ENCODE results near the gene TANK. TPM values are rescaled to one million over a fixed set of nuclear protein-coding genes. Genes with fewer than 3 reads are reported as not detected.
A peak's percentile ranks its signal among the peaks of the same experiment; 100 is the strongest.

TANK gene
- total RNA-seq, 1 donor from 2014 or later: 73.8 TPM

DNA sequence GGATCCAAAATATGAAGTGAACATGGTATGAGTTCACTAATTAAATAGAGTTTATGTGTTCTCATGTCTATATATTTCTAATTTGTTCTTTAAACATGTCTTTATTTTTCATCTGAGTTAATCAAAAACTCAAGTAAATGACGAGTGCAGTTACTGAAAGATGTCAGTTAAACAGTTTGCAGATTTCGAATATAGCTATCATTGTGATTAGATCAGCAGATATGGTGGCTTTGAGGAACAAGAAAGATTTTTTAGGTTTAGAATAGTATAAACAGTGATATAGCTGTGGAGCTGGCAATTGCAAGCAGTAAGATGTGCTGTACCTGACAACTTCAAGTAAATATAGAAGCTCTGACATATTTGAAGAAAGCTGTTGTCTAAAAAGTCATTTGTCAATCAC lies 49.7 kb downstream of the TANK start:
- TF ChIP-seq, protein P1, sequence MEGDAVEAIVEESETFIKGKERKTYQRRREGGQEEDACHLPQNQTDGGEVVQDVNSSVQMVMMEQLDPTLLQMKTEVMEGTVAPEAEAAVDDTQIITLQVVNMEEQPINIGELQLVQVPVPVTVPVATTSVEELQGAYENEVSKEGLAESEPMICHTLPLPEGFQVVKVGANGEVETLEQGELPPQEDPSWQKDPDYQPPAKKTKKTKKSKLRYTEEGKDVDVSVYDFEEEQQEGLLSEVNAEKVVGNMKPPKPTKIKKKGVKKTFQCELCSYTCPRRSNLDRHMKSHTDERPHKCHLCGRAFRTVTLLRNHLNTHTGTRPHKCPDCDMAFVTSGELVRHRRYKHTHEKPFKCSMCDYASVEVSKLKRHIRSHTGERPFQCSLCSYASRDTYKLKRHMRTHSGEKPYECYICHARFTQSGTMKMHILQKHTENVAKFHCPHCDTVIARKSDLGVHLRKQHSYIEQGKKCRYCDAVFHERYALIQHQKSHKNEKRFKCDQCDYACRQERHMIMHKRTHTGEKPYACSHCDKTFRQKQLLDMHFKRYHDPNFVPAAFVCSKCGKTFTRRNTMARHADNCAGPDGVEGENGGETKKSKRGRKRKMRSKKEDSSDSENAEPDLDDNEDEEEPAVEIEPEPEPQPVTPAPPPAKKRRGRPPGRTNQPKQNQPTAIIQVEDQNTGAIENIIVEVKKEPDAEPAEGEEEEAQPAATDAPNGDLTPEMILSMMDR (IDR thresholded peaks at IDR 0.05): no peak

DNA sequence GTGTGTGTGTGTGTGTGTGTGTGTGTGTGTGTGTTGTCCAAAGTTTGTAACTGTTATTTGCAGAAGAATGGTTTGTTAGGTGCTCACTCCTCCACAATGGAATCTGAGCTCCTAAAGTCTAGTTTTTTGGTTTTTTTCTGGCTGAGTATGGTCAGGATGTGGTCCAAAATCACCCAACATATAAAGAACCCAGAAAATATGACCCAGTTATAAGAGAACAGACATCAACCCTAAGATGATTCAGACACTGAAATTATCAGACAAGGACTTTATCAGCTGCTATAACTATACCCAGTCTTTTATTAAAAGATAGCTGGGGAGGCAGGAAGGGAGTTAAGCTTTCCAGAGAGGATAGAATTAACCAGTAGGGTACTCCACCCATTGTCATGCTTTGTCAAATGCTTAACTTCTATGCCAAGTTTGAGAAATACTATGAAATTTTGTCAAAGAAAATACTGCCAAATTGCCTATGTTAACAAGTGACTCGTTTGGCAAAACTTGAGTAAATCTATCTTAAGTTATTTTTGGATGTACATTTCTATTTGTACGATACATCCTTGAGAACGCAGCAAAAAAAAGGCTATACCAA lies 57.5 kb downstream of the TANK start:
- Mint-ChIP-seq H3K27me3 (ENCODE audit: unreplicated experiment) (no peaks in the 10 kb centered on the region), H3K36me3 (ENCODE audit: unreplicated experiment) (peaks cover 33% of the 10 kb centered on the region), H3K9me3 (ENCODE audit: unreplicated experiment) (no peaks in the 10 kb centered on the region), H3K27ac (ENCODE audit: unreplicated experiment) (no peak overlapping the region), H3K4me1 (ENCODE audit: unreplicated experiment) (no peaks in the 10 kb centered on the region), H3K4me3 (ENCODE audit: unreplicated experiment) (no peak overlapping the region)
- no peak for DNase-seq (ENCODE audit: extremely low spot score, unreplicated experiment)
- TF ChIP-seq, protein P1 (IDR thresholded peaks at IDR 0.05): no peak

More for the DNA sequence above, 49.7 kb downstream of the TANK start:
- Mint-ChIP-seq H3K4me3 (ENCODE audit: unreplicated experiment) (no peak overlapping the region), H3K27ac (ENCODE audit: unreplicated experiment) (no peak overlapping the region), H3K36me3 (ENCODE audit: unreplicated experiment) (peaks cover 51% of the 10 kb centered on the region), H3K27me3 (ENCODE audit: unreplicated experiment) (no peaks in the 10 kb centered on the region), H3K4me1 (ENCODE audit: unreplicated experiment) (peaks cover 35% of the 10 kb centered on the region), H3K9me3 (ENCODE audit: unreplicated experiment) (no peaks in the 10 kb centered on the region)
- no peak for DNase-seq (ENCODE audit: extremely low spot score, unreplicated experiment)

DNA sequence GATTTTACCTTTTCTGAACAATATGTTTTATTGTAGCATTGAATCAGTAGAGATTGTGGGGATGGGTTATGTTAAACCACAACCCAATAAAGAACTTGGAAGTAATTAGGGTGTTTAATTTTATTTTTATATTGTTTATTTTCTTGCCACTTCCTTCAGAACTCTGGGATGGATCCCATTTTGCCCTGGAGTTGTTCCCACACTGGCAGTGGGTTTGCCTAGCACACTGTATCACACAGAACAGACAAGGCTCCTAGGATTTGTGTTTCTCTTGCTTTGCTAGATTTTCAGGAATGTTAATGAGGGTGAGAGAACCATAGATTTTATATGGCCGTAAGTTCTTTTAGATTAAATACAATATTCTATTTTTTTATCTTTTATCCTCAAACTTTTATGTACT lies 59.0 kb downstream of the TANK start:
- no peak overlapping the region for H3K27ac Mint-ChIP-seq (ENCODE audit: unreplicated experiment)
- TF ChIP-seq, protein P1 (IDR thresholded peaks at IDR 0.05): no peak
- H3K9me3 Mint-ChIP-seq (ENCODE audit: unreplicated experiment): no peaks in the 10 kb centered on the region
- H3K4me1 Mint-ChIP-seq (ENCODE audit: unreplicated experiment): no peaks in the 10 kb centered on the region
- no peak for DNase-seq (ENCODE audit: extremely low spot score, unreplicated experiment)
- H3K36me3 Mint-ChIP-seq (ENCODE audit: unreplicated experiment): peaks cover 25% of the 10 kb centered on the region
- no peak overlapping the region for H3K4me3 Mint-ChIP-seq (ENCODE audit: unreplicated experiment)
- H3K27me3 Mint-ChIP-seq (ENCODE audit: unreplicated experiment): no peaks in the 10 kb centered on the region

DNA sequence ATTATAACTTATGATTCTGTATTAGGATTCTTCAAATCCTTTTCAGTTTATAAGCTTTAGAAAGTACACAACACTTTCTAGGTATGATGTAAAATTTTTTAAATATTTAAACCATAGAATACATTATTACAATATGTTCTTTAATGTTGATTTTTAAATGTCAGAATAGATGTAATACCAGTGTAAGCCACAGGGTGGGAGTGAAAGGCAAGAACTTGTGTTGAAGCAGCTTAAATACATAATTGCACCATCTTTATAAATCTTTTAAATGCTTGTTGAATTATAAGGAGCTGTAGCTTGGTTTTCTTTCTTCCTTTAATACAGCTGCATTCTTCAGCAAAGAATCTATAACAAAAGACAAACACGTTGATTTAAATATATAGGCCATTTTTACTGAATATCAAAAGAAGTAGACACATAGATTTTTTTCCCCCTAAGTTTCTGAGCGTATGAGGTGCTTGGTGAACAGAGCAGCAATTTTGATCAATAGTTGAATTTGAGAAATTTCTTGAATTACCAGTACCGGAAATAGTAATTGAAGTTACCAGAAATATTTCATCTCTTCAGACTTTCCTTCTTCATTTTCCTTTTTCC lies 63.0 kb downstream of the TANK start:
- Mint-ChIP-seq H3K36me3 (ENCODE audit: unreplicated experiment) (peaks cover 26% of the 10 kb centered on the region), H3K9me3 (ENCODE audit: unreplicated experiment) (no peaks in the 10 kb centered on the region), H3K27ac (ENCODE audit: unreplicated experiment) (no peak overlapping the region), H3K4me3 (ENCODE audit: unreplicated experiment) (no peak overlapping the region), H3K4me1 (ENCODE audit: unreplicated experiment) (no peaks in the 10 kb centered on the region), H3K27me3 (ENCODE audit: unreplicated experiment) (no peaks in the 10 kb centered on the region)
- TF ChIP-seq, protein P1 (IDR thresholded peaks at IDR 0.05): peak; percentile 69
- DNase-seq (ENCODE audit: extremely low spot score, unreplicated experiment): no peak

DNA sequence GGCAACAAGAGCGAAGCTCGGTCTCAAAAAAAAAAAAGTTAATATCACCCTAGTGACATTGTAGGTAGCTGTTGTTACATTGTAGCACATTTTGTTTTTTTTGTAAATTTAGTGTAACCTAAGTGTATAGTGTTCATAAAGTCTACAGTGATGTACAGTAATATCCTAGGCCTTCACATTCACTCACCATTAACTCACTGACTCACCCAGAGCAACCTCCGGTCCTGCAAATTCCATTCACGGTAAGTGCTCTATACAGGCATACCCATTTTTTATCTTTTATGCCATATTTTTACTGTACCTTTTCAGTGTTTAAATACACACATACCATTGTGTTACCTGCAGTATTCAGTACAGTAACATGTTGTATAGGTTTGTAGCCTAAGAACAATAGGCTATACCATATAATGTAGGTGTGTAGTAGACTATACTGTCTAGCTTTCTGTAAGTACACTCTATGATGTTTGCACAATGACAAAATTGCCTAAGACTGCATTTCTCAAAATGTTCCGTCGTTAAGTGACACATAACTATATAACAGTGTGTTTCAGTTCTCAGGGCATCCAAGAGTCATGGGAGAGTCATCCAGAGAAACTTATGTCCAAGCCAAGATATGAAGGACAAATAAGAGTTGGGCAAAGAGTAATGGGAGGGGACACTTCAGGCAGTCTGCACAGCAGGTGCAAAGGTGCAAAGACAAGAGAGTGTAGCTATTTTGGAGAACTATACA lies 68.4 kb downstream of the TANK start:
- DNase-seq (ENCODE audit: extremely low spot score, unreplicated experiment): no peak
- H3K27me3 Mint-ChIP-seq (ENCODE audit: unreplicated experiment): no peaks in the 10 kb centered on the region
- H3K4me3 Mint-ChIP-seq (ENCODE audit: unreplicated experiment): no peak overlapping the region
- peaks cover 2% of the 10 kb centered on the region for H3K4me1 Mint-ChIP-seq (ENCODE audit: unreplicated experiment)
- H3K36me3 Mint-ChIP-seq (ENCODE audit: unreplicated experiment): peaks cover 37% of the 10 kb centered on the region
- no peak overlapping the region for H3K27ac Mint-ChIP-seq (ENCODE audit: unreplicated experiment)
- no peaks in the 10 kb centered on the region for H3K9me3 Mint-ChIP-seq (ENCODE audit: unreplicated experiment)
- TF ChIP-seq, protein P1 (IDR thresholded peaks at IDR 0.05): no peak
